HuH-7.5 (cell line): ENCODE data around the gene GPBAR1.
A peak's percentile ranks its signal among the peaks of the same experiment; 100 is the strongest.

Experiments
- DNase-seq: peaks from one replicate; pipeline ENCODE4 v3.0.0; 2011; ENCODE audit warnings: low spot score

The GPBAR1 gene

DNA sequence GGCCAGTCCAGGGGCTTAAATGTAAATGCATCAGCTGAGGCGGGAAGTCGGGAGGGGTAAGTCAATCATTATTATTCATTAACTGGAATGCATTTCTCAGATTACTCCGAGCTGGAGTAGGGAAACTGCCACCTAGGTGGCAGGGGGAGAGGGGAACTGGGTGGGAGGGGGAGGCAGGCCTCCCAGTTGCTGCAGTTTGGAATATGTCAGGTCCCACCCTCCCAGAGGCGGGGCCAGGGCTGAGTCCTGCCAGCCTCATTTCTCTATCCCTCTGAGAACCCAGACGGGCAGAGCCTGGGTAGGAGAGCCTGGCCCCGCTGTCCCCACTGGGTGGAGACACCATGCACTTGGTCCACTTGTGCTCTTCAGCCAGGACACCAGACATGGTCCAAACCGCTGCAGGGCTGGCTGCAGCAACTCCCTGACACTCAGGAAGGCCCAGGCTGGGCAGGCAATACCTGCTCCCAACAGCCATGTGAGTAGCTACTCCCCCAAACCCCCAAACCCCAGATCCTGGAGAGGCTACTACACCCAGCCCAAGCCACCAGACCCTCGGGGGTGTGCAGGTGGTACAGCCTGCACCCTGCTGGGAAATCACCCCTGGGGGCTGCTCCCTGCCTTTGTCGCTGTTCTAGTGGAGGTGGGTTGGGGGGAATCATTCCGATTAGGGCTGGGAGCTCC is at the start of gene GPBAR1:
Gene GPBAR1 (plus strand): TSS at position 274 of the 681 bp plus-strand sequence. CDS start 1,710 bp downstream, outside the sequence.
- no peak for DNase-seq

DNA sequence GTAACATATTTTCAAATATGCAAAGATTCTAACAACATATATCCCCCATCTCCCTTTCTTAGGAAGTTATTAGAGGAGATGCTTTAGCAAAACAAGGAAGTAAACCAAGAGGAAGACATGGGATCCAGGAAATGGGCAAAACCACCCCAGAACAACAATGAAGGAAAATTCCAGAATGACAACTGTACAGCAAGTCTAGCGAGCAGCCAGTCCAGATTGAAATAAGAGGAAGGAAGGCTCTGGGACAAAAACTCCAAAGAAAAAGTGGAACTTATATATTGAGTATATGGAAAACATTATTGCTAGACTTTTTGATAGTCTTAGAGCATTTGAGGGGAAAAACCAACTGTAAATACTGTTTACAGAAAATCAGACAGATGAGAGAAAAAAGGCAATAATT is 46.7 kb upstream of the GPBAR1 start:
- no peak for DNase-seq

- no peak for DNase-seq
Measured at GRCh38 chr2:218216336-218216673, 44.5 kb upstream of the GPBAR1 start.

DNA sequence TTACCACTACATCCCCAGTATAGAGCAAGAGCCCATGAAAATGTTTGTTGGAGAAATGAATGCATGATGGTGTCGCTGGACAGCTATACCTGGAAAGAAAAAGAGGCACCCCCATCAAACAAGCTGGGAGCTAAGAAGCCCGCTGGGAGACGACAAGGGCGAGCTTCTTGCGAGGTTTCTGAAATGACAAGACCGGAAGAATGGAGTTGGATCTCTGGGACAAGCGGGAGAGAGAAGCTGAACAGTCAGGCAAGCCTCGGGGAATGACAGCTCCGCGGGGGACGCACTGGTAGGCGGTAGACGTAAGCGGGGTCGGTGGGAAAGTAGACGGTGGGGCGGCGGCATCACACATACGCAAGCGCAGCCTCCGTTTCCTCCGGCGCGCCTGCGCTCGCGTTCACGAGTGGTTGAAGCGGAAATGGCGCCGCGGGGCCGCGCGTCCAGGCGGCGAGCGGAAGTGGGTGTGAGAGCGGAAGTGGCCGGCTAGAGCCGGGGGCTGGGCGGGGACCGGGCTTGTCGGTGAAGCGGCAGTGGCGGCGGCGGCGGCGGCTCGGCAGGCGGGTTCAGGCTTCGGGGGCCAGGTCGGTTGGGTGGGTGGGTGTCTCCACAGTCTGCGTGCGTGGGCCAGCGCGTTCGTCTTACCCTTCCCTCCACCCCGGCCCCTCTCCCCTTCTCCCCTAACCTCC is 44.0 kb upstream of the GPBAR1 start, which contains the start of gene ARPC2:
Gene ARPC2 (plus strand): TSS at position 516 of the 686 bp plus-strand sequence. CDS start 282 bp downstream, outside the sequence.
- peak; percentile 81 for DNase-seq

- peak; percentile 34 for DNase-seq
Measured at GRCh38 chr2:218217360-218218267, 43.2 kb upstream of the GPBAR1 start.

GRCh38 chr2:218218268-218219185 is 42.3 kb upstream of the GPBAR1 start:
- no peak for DNase-seq

DNA sequence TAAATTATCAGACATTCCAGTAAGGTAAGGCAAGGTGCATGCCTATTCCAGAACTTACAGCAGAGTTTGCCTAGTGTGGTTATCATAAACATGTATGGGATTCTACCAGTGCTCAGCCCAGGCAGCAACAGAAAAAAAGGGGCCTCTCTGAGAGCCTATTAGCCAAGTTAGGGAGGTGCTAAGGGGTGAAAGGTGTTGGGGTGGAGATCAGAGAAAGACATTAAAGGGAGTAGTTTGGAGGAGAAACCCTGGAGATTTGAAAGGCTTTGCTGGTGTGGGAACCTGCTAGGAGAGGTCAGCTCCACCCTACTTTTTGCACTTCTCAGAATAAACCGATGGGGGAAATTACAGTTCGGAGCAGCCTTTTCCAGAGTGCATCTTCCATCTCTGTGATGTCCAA is 40.9 kb upstream of the GPBAR1 start:
- DNase-seq, result no peak

DNA sequence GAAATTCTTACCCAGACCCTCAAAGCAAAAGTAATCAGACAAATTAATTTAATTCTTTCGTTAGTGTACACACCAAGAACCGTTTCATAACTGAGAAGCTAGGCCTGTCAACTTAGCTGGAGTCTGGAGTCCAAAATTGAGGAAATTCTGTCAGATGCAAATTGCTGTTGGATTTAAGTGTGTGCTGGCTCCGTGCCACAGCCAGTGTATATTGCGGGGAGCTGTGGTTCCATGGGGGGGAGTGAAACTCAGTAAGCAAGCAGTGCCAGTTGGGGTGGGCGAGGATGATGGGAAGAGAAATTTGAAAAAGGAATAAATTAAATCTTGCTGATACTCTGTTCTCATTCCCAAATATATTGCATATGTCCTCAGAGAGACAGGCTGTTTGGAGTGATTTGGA is 39.8 kb upstream of the GPBAR1 start:
- DNase-seq, result no peak

DNA sequence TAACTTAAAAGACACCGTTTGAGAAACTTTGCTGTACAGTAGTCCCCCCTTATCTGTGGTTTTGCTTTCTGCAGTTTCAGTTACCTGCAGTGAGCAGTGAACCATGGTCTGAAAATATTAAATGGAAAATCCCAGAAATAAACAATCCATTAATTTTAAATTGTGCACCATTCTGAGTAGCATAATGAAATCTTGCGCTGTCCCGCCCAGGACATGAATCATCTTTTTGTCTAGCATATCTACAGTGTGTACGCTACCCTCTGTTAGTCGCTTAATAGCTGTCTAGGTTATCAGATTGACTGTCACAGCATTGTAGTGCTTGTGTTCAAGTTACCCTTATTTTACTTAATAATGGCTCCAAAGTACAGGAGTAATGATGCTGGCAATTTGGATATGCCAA is 37.8 kb upstream of the GPBAR1 start:
- DNase-seq, result no peak

DNA sequence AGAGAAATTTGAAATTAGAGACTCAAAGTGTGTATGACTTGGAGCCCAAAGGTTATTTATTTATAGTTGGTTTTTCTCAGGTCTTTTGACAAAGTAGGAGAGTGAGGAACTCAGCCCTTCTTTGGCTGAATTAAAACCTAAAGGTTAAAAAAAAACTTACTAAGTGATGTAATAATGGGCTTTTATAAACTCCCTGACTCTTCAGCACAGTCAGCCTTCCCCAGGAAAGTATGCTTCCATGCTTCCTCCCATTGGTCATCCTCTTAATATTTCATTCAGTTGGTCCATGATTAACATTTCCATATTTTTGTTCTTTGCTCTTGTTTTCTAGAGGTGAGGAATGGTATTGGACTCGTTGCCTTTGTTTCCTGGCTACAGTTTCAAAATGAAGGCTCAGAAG is 36.6 kb upstream of the GPBAR1 start:
- DNase-seq, result no peak

- DNase-seq, result no peak
Measured at GRCh38 chr2:218226903-218227302, 33.9 kb upstream of the GPBAR1 start.

- DNase-seq, result no peak
Measured at GRCh38 chr2:218228366-218229090, 32.3 kb upstream of the GPBAR1 start.

- DNase-seq, result no peak
Measured at GRCh38 chr2:218229239-218229638, 31.6 kb upstream of the GPBAR1 start.

- no peak for DNase-seq
Measured at GRCh38 chr2:218229851-218230250, 31.0 kb upstream of the GPBAR1 start.

- DNase-seq, result peak; percentile 17
Measured at GRCh38 chr2:218230882-218231281, 29.9 kb upstream of the GPBAR1 start.

- DNase-seq, result no peak
Measured at GRCh38 chr2:218233543-218233942, 27.3 kb upstream of the GPBAR1 start.

- no peak for DNase-seq
Measured at GRCh38 chr2:218234521-218234920, 26.3 kb upstream of the GPBAR1 start.

DNA sequence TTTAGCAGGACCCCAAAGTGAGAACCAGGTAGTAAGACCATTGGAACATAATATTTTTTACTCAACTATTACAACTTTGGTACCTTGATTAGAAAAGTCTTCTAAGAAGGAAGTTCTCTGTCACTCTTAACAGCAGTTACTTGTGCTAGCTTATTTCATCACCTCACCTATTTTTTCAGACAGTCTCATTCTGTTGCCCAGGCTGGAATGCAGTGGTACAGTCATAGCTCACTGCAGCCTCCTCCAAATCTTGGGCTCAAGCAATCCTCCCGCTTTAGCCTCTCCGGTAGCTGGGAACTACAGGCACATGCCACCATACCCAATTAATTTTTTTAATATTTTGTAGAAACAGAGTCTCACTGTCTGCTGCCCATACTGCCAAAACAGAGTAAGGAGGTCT is 25.8 kb upstream of the GPBAR1 start:
- no peak for DNase-seq

- no peak for DNase-seq
Measured at GRCh38 chr2:218236829-218237228, 24.0 kb upstream of the GPBAR1 start.

GRCh38 chr2:218238887-218239286 is 21.9 kb upstream of the GPBAR1 start:
- DNase-seq, result no peak

DNA sequence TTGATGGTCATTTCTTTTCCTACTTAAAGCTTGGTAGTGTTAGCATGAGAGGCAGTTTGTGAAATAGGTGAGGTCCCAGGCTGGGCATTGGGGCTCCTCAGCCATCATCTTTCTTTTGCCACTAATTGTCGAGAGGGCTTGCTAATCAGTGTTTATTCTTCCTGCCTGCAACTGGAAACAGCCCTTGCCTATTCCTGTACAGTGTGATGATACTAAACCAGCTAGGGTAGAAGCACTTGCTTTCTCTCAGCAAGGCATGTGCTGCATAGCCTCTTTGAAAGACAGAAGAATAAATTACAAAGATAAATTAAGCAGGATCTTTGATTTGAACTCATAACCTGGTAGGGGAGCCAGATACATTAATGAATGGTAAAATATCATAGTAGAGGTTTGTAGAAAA is 16.6 kb upstream of the GPBAR1 start:
- no peak for DNase-seq
